Choroid plexus epithelial cell (primary cell): ENCODE results near the gene FAM185A.
A peak's percentile ranks its signal among the peaks of the same experiment; 100 is the strongest.

Experiments used
- DNase-seq: peaks from one replicate; pipeline ENCODE4 v3.0.0-alpha.2; 2010; ENCODE audit warnings: low read depth
- H3K4me3 ChIP-seq: 2 replicates; pipeline ENCODE4 v1.5.1; 2011; ENCODE audit warnings: low read depth, mild to moderate bottlenecking, control low read depth, low read length, moderate library complexity
- CTCF ChIP-seq: conservative IDR thresholded peaks from 2 replicates; pipeline ENCODE4 v1.5.1; 2011; ENCODE audit warnings: low read depth, mild to moderate bottlenecking, control low read depth, inconsistent platforms, low read length, moderate library complexity

Gene FAM185A

DNA sequence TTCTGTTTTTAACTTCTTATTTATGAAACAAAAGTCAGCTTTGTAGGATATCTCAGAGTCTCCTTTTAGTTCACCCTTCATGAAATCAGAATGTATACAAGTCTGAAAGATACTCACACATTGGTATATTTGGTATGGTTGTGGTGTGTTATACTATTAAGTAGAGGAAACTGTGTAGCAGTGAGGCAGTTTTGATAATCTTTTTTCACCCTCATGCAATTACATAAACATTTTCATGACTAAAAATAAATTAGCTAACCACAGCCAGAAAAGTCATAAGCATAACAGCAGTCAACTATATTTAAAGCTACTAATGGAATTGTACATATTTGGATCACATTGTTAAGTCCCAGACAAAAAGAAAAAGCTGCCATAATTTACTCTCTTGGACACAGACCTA is 62.1 kb downstream of the FAM185A start:
- no peak for TF ChIP-seq CTCF
- no peak overlapping the region for H3K4me3 ChIP-seq
- no peak for DNase-seq

- no peak for TF ChIP-seq CTCF
- no peak overlapping the region for H3K4me3 ChIP-seq
- DNase-seq, result no peak
Observed at GRCh38 chr7:102811942-102812678, 63.3 kb downstream of the FAM185A start.

- no peak for DNase-seq
- no peak overlapping the region for H3K4me3 ChIP-seq
- TF ChIP-seq CTCF, result no peak
Observed at GRCh38 chr7:102813191-102814024, 64.6 kb downstream of the FAM185A start.

DNA sequence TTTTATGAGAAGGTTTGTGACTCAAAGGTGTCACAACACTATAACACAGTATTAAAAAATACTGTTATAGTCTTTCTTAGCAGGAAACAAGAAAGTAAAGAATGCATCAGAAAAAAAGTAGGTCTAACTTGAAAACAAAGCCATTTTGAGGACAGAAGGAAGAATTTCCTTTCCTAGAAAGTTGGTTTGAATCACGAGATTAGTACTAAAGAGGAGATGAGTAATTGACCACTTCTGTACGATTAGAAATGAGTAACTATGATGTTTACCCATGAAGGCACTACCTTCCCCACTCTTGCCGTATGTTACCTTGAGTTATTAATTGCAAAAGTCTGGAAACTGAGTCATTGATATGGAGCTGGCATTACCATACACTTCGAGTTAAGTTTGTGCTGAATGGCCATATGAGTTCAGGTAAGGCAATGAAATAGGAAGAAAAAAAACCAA is 65.2 kb downstream of the FAM185A start:
- no peak for TF ChIP-seq CTCF
- peak; percentile 73 for DNase-seq
- H3K4me3 ChIP-seq, result no peak overlapping the region

DNA sequence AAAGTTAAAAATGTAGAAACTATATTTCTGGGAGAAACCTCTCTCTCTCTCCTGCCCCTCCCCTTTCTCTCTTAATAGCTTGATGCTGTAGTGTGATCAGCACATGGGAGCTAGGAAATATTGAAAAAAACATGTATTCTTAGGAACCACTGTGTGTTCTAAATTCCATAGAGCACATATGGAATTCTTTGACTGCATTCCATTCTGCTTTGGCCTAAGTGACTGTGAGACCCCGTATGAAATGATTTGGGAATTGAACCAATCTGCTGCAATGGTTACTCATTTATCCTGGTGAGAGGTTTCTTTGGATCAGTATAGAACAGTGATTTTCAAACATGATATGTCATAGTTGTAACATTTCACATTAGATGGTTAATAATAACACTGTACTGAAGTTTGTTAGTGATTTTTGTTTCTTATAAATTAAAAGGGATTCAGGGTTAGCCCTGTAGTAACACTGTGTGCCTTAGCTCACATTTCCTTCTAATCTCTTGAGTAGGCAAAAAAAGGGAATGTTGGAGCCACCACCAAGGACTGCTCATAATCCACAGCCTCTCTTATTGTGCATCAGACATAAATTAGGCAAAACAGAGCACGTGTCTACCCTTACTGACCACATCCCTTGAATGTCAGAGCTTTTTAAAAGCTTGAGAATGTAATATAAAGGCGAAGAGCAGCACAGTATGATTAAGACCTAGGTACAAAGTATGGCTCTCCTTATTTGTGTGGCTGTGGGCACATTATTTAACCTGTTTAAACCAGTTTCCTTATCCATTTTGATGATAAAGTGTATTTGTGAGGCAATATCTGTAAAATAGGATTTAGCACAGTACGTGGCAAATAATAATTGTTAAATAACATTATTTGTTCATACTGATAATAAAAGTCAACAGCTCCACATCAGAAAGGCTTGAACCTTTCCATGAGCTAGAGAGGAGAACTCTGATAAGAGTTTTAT is 69.1 kb downstream of the FAM185A start:
- TF ChIP-seq CTCF, result no peak
- no peak overlapping the region for H3K4me3 ChIP-seq
- no peak for DNase-seq

DNA sequence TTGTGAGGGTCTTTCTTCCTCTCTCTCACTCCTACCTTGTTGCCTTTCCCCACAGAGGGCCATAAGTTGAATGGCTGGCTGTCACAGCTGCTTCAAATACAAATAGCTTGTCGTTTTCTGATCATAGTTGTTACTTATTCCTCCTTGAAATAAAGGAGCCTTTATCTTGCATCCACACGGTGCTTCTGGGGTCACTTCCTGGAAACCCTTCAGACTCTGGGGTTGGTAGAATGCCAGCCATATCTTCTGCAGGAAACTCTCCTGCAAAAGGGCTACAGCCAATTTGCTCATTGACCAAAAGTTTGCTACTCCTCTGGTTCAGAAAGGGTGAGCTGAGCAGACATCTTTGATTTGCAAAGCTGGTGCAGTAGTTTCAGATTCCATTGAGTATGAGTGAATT is 70.4 kb downstream of the FAM185A start:
- no peak for TF ChIP-seq CTCF
- DNase-seq, result no peak
- H3K4me3 ChIP-seq, result no peak overlapping the region
